Uterus (tissue), 2 donors: ENCODE measurements around the gene UBR1.

Source experiments
- CTCF ChIP-seq, 4 experiments: fragments of 200-600 bp in 2 of 4; fragments of 450-650 bp in 2 of 4; sonication (generic) in 2 of 4; IDR thresholded peaks; one replicate each; pipeline ENCODE4 v1.5.1; 2016 to 2019; ENCODE audit warnings: antibody characterized with exemption in 4 of 4, mild to moderate bottlenecking in 2 of 4, moderate library complexity in 1 of 4
- POLR2A ChIP-seq, 2 donors: fragments of 450-650 bp; IDR thresholded peaks; one replicate each; pipeline ENCODE4 v1.6.1; 2016; ENCODE audit warnings: antibody characterized with exemption in 2 of 2, mild to moderate bottlenecking in 1 of 2, moderate library complexity in 1 of 2

GRCh38 chr15:43056696-43057095 lies 49.1 kb downstream of the UBR1 start:
- TF ChIP-seq CTCF (IDR thresholded peaks at IDR 0.05), result no peak
- TF ChIP-seq POLR2A (IDR thresholded peaks at IDR 0.05), result no peak
